HCT116 (cell line): ENCODE measurements around the gene PPP6C. TPM values are rescaled to one million over a fixed set of nuclear protein-coding genes. Genes with fewer than 3 reads are reported as not detected.

ENCODE experiments used
- ATAC-seq: fragments of 200-7000 bp; cut with Tn5 transposase; 2 replicates; pipeline ENCODE4 v1.9.1; 2020; ENCODE audit warnings: mild to moderate bottlenecking, moderate library complexity
- BruUV-seq: library from RNA; stranded (reverse); fragments of 400-500 nt; replicated peaks from 2 replicates; lab custom pipeline; 2021; lab: Mats Ljungman, UMichigan
- CTCF ChIA-PET: fragments of 300-600 bp; sonication (Branson Sonifier 250); formaldehyde crosslinking; loops from one replicate; lab custom pipeline; 2021; ENCODE audit warnings: antibody characterized with exemption; lab: Charles Lee
- POLR2A ChIA-PET: fragments of 300-600, 350-600 bp; sonication (Branson Sonifier 250); formaldehyde crosslinking; loops from one replicate; lab custom pipeline; 2021; ENCODE audit warnings: antibody characterized with exemption; lab: Charles Lee
- RAD21 ChIA-PET, 2 experiments: fragments of 300-600 bp; sonication (Branson Sonifier 250); formaldehyde crosslinking; loops; one replicate each; lab custom pipeline; 2023; ENCODE audit warnings: low total read pairs in 2 of 2; ENCODE audit not compliant: uncharacterized antibody in 2 of 2, unreplicated experiment in 2 of 2, low non-redundant PET in 1 of 2; lab: Charles Lee
- DNase-seq: peaks from one replicate; pipeline ENCODE4 v3.0.0-alpha.2; 2010; ENCODE audit warnings: low read depth, low spot score
- H2AFZ ChIP-seq: fragments of 200-600 bp; shearing (Covaris generic), sonication (generic); 2 replicates; pipeline ENCODE4 v1.6.1; 2017; ENCODE audit warnings: low read depth, mixed run types, mixed read lengths, antibody characterized with exemption, low read length; ENCODE audit not compliant: poor library complexity, severe bottlenecking
- H3K27ac ChIP-seq: 2 replicates; pipeline ENCODE4 v1.5.1; 2012; ENCODE audit warnings: low read depth, low read length
- H3K27me3 ChIP-seq: fragments of 200-600 bp; sonication (generic); 2 replicates; pipeline ENCODE4 v1.6.1; 2016; ENCODE audit warnings: mixed run types, low read length, mixed read lengths; ENCODE audit not compliant: insufficient read depth
- H3K36me3 ChIP-seq, 2 experiments: fragments of 200-500 bp in 1 of 2; fragments of 200-600 bp in 1 of 2; sonication (Bioruptor generic) in 1 of 2; sonication (generic) in 1 of 2; 2 replicates each; pipeline versions ENCODE4 v1.5.1 to v1.6.1; 2014 to 2016; ENCODE audit warnings: low read length in 2 of 2, inconsistent platforms in 1 of 2, mixed read lengths in 1 of 2, mixed run types in 1 of 2; ENCODE audit not compliant: insufficient read depth in 2 of 2, control insufficient read depth in 1 of 2
- H3K4me1 ChIP-seq, 2 experiments: fragments of 200-600 bp in 1 of 2; sonication (generic) in 1 of 2; 2 replicates each; pipeline versions ENCODE4 v1.5.1 to v1.6.1; 2012 to 2017; ENCODE audit warnings: low read length in 2 of 2, inconsistent platforms in 1 of 2, mild to moderate bottlenecking in 1 of 2, mixed read lengths in 1 of 2, mixed run types in 1 of 2, moderate library complexity in 1 of 2; ENCODE audit not compliant: insufficient read depth in 2 of 2, control insufficient read depth in 1 of 2
- H3K4me2 ChIP-seq: fragments of 200-600 bp; sonication (generic); 2 replicates; pipeline ENCODE4 v1.6.1; 2017; ENCODE audit warnings: mixed run types, low read length, mixed read lengths
- H3K4me3 ChIP-seq, 2 experiments: fragments of 200-600 bp in 1 of 2; sonication (generic) in 1 of 2; replicated peaks in 1 of 2; 2 replicates each; pipeline ENCODE4 v1.5.1; 2011 to 2016; ENCODE audit warnings: low read length in 2 of 2, control low read depth in 1 of 2, low read depth in 1 of 2, mild to moderate bottlenecking in 1 of 2, mixed read lengths in 1 of 2, mixed run types in 1 of 2
- H3K79me2 ChIP-seq: fragments of 200-600 bp; sonication (generic); 2 replicates; pipeline ENCODE4 v1.6.1; 2017; ENCODE audit warnings: mild to moderate bottlenecking, mixed run types, low read length, moderate library complexity, mixed read lengths; ENCODE audit not compliant: insufficient read depth
- H3K9ac ChIP-seq: fragments of 200-600 bp; sonication (generic); 2 replicates; pipeline ENCODE4 v1.6.1; 2016; ENCODE audit warnings: low read length, mixed read lengths
- H3K9me2 ChIP-seq: fragments of 200-600 bp; sonication (generic), shearing (Covaris generic); 2 replicates; pipeline ENCODE4 v1.6.1; 2017; ENCODE audit warnings: mixed run types, mild to moderate bottlenecking, moderate library complexity; ENCODE audit not compliant: insufficient read depth
- H3K9me3 ChIP-seq, 2 experiments: fragments of 200-500 bp in 1 of 2; fragments of 200-600 bp in 1 of 2; sonication (Bioruptor generic) in 1 of 2; sonication (generic) in 1 of 2; 2 replicates each; pipeline ENCODE4 v1.6.1; 2014 to 2017; ENCODE audit warnings: low read length in 2 of 2, mixed read lengths in 2 of 2, inconsistent platforms in 1 of 2, low read depth in 1 of 2, mild to moderate bottlenecking in 1 of 2, mixed run types in 1 of 2, moderate library complexity in 1 of 2; ENCODE audit not compliant: control insufficient read depth in 1 of 2, insufficient read depth in 1 of 2
- H4K20me1 ChIP-seq: fragments of 200-600 bp; sonication (generic), shearing (Covaris generic); 2 replicates; pipeline ENCODE4 v1.6.1; 2017; ENCODE audit warnings: mixed run types, mild to moderate bottlenecking, moderate library complexity; ENCODE audit not compliant: insufficient read depth
- CBX3 ChIP-seq: IDR thresholded peaks from 2 replicates; pipeline ENCODE4 v1.6.1; 2012; ENCODE audit warnings: low read depth
- EGR1 ChIP-seq: IDR thresholded peaks from 2 replicates; pipeline ENCODE4 v1.6.1; 2012; ENCODE audit warnings: low read depth
- ELF1 ChIP-seq: IDR thresholded peaks from 2 replicates; pipeline ENCODE4 v1.6.1; 2012; ENCODE audit warnings: low read depth, borderline replicate concordance
- EZH2 ChIP-seq: fragments of 200-600 bp; sonication (generic); IDR thresholded peaks from 2 replicates; pipeline ENCODE4 v1.6.1; 2017; ENCODE audit warnings: antibody characterized with exemption, mixed run types
- EZH2phosphoT487 ChIP-seq: fragments of 200-600 bp; IDR thresholded peaks from 2 replicates; pipeline ENCODE4 v1.6.1; 2018; ENCODE audit warnings: antibody characterized with exemption, borderline replicate concordance
- JUND ChIP-seq: IDR thresholded peaks from 2 replicates; pipeline ENCODE4 v1.6.1; 2012
- POLR2A ChIP-seq: IDR thresholded peaks from 2 replicates; pipeline ENCODE4 v1.7.0; 2011; ENCODE audit warnings: borderline replicate concordance; ENCODE audit not compliant: insufficient read depth, insufficient read length; ENCODE audit errors: extremely low read depth
- POLR2AphosphoS5 ChIP-seq: IDR thresholded peaks from 2 replicates; pipeline ENCODE4 v1.6.1; 2011; ENCODE audit warnings: mild to moderate bottlenecking, low read depth, low read length, moderate library complexity
- YY1 ChIP-seq: IDR thresholded peaks from 2 replicates; pipeline ENCODE4 v1.6.1; 2011; ENCODE audit warnings: low read length, low read depth, moderate library complexity, mild to moderate bottlenecking; ENCODE audit not compliant: insufficient replicate concordance; ENCODE audit errors: extremely low read depth
- ZNF274 ChIP-seq: fragments of 200-500 bp; sonication (Bioruptor generic); IDR thresholded peaks from 2 replicates; pipeline ENCODE4 v1.6.1; 2014; ENCODE audit warnings: mild to moderate bottlenecking, low read depth, low read length, inconsistent platforms
- intact Hi-C: fragments of 100-400 bp; cut with micrococcal nuclease; formaldehyde crosslinking; loops from 2 replicates; pipeline ENCODE4 v1.10.0; 2022
- total RNA-seq: library from RNA; stranded (reverse); gene quantifications from one replicate; pipeline ENCODE4 v1.2.1, GENCODE V29; 2021; ENCODE audit not compliant: unreplicated experiment
- TF ChIP-seq, protein P1 (sequence below), 3 experiments: fragments of 200-600 bp in 1 of 3; sonication (generic) in 1 of 3; IDR thresholded peaks in 2 of 3; conservative IDR thresholded peaks in 1 of 3; 2 replicates each; pipeline ENCODE4 v1.5.1; 2012 to 2017; ENCODE audit warnings: low read depth in 2 of 3, low read length in 2 of 3, antibody characterized with exemption in 1 of 3, borderline replicate concordance in 1 of 3, control low read depth in 1 of 3, mild to moderate bottlenecking in 1 of 3, mixed read lengths in 1 of 3, mixed run types in 1 of 3, moderate library complexity in 1 of 3; ENCODE audit not compliant: insufficient read depth in 1 of 3
- TF ChIP-seq, protein P2 (sequence below): IDR thresholded peaks from 2 replicates; pipeline ENCODE4 v1.6.1; 2012
- TF ChIP-seq, protein P3 (sequence below): IDR thresholded peaks from 2 replicates; pipeline ENCODE4 v1.6.1; 2012

The PPP6C gene
- total RNA-seq, 1 experiment from 2014 or later: 35.4 TPM

DNA sequence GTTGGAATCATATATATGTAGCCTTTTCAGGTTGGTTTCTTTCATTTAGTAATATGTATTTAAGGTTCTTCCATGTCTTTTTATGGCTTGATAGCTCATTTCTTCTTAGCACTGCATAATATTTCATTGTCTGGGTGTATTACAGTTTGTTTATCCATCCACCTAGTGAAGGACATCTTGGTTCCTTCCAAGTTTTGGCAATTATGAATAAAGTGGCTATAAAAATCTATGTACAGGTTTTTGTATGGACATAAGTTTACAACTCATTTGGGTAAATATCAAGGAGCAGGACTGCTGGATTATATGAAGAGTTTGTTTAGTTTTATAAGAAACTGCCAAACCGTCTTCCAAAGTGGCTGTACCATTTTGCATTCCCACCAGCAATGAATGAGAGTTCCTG lies 11.7 kb downstream of the PPP6C start:
- ATAC-seq (no peak), DNase-seq (no peak)
- Histone ChIP-seq H3K4me1 (peaks cover 0 to 8% of the 10 kb centered on the region in 2 experiments; a peak in 1 of 4 replicates), H2AFZ (no peak overlapping the region), H4K20me1 (no peaks in the 10 kb centered on the region), H3K27ac (no peak overlapping the region), H3K9ac (no peak overlapping the region), H3K27me3 (no peaks in the 10 kb centered on the region), H3K9me3 (no peaks in the 10 kb centered on the region), H3K4me2 (no peak overlapping the region), H3K36me3 (no peaks in the 10 kb centered on the region), H3K4me3 (no peak overlapping the region), H3K9me2 (no peaks in the 10 kb centered on the region), H3K79me2 (peaks cover 94% of the 10 kb centered on the region)
- ChIA-PET POLR2A (no interaction called here), CTCF (no interaction called here), RAD21 (no interaction called here)
- intact Hi-C loops: no loop called here
- BruUV-seq: no TSS peak
- TF ChIP-seq EZH2 (no peak), EZH2phosphoT487 (no peak), CBX3 (no peak)
- TF ChIP-seq, protein P1, sequence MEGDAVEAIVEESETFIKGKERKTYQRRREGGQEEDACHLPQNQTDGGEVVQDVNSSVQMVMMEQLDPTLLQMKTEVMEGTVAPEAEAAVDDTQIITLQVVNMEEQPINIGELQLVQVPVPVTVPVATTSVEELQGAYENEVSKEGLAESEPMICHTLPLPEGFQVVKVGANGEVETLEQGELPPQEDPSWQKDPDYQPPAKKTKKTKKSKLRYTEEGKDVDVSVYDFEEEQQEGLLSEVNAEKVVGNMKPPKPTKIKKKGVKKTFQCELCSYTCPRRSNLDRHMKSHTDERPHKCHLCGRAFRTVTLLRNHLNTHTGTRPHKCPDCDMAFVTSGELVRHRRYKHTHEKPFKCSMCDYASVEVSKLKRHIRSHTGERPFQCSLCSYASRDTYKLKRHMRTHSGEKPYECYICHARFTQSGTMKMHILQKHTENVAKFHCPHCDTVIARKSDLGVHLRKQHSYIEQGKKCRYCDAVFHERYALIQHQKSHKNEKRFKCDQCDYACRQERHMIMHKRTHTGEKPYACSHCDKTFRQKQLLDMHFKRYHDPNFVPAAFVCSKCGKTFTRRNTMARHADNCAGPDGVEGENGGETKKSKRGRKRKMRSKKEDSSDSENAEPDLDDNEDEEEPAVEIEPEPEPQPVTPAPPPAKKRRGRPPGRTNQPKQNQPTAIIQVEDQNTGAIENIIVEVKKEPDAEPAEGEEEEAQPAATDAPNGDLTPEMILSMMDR (IDR thresholded peaks at IDR 0.05 in 2 of 3, conservative IDR thresholded peaks at IDR 0.05 in 1 of 3; ENCODE audit: borderline replicate concordance in 1 of 3, insufficient read depth in 1 of 3, low read depth in 2 of 3, low read length in 2 of 3): no peak
- TF ChIP-seq, protein P2, sequence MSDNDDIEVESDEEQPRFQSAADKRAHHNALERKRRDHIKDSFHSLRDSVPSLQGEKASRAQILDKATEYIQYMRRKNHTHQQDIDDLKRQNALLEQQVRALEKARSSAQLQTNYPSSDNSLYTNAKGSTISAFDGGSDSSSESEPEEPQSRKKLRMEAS: no peak

DNA sequence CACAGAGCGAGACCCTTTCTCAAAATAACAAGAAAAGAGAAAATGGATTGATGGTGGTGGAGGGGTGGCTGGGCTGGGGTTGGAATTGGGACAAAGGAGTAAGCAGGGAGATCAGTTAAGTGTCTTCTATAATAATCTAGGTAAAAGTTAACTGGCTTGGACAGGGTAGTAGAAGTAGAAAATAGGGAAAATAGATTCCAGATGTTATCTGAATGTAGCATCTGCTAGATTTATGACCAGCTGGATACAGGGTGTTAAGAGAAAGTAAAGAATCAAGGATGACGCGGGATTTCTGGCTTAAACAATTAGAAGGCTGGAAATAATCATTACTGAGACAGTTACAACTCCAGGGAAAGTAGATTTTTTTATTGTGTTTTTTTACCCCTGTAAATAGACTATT lies 13.0 kb downstream of the PPP6C start:
- TF ChIP-seq POLR2A (no peak), ELF1 (no peak), EGR1 (no peak), JUND (no peak), YY1 (no peak), POLR2AphosphoS5 (no peak), CBX3 (no peak), ZNF274 (no peak), EZH2 (no peak)
- TF ChIP-seq, protein P3, sequence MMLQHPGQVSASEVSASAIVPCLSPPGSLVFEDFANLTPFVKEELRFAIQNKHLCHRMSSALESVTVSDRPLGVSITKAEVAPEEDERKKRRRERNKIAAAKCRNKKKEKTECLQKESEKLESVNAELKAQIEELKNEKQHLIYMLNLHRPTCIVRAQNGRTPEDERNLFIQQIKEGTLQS: no peak
- TF ChIP-seq, protein P1 (IDR thresholded peaks at IDR 0.05 in 2 of 3, conservative IDR thresholded peaks at IDR 0.05 in 1 of 3; ENCODE audit: borderline replicate concordance in 1 of 3, insufficient read depth in 1 of 3, low read depth in 2 of 3, low read length in 2 of 3): no peak
- TF ChIP-seq, protein P2: no peak
- BruUV-seq: no TSS peak
- ChIA-PET POLR2A (interaction anchor here (0.6 kb wide), 1 partner anchor 13 kb away, joined by 3 read pairs; no protein-coding TSS in a partner anchor), CTCF (no interaction called here), RAD21 (no interaction called here)
- no peak overlapping the region for H3K4me2 ChIP-seq
- DNase-seq (no peak), ATAC-seq (no peak)
- no peaks in the 10 kb centered on the region for H3K27me3 ChIP-seq
- no peak overlapping the region for H3K4me3 ChIP-seq
- no peak overlapping the region for H3K9ac ChIP-seq
- no peaks in the 10 kb centered on the region for H3K9me2 ChIP-seq
- H3K4me1 ChIP-seq: peaks cover 0 to 8% of the 10 kb centered on the region in 2 experiments; a peak in 1 of 4 replicates
- H3K27ac ChIP-seq: no peak overlapping the region
- intact Hi-C loops: no loop called here
- no peak overlapping the region for H2AFZ ChIP-seq
- H3K9me3 ChIP-seq: no peaks in the 10 kb centered on the region
- no peaks in the 10 kb centered on the region for H4K20me1 ChIP-seq
- peaks cover 94% of the 10 kb centered on the region for H3K79me2 ChIP-seq
- H3K36me3 ChIP-seq: no peaks in the 10 kb centered on the region
